GM12875 (cell line): ENCODE results near the gene CRHR2.
A peak's percentile ranks its signal among the peaks of the same experiment; 100 is the strongest.

Source experiments
- H3K4me3 ChIP-seq: one replicate; pipeline ENCODE4 v1.5.1; 2011; ENCODE audit warnings: low read depth, low read length, control low read depth
- TF ChIP-seq, protein P1 (sequence below): IDR thresholded peaks from 2 replicates; pipeline ENCODE4 v1.5.1; 2011; ENCODE audit warnings: low read depth, mild to moderate bottlenecking, control low read depth, inconsistent platforms, low read length, moderate library complexity, borderline replicate concordance; ENCODE audit not compliant: insufficient read depth

CRHR2 gene

DNA sequence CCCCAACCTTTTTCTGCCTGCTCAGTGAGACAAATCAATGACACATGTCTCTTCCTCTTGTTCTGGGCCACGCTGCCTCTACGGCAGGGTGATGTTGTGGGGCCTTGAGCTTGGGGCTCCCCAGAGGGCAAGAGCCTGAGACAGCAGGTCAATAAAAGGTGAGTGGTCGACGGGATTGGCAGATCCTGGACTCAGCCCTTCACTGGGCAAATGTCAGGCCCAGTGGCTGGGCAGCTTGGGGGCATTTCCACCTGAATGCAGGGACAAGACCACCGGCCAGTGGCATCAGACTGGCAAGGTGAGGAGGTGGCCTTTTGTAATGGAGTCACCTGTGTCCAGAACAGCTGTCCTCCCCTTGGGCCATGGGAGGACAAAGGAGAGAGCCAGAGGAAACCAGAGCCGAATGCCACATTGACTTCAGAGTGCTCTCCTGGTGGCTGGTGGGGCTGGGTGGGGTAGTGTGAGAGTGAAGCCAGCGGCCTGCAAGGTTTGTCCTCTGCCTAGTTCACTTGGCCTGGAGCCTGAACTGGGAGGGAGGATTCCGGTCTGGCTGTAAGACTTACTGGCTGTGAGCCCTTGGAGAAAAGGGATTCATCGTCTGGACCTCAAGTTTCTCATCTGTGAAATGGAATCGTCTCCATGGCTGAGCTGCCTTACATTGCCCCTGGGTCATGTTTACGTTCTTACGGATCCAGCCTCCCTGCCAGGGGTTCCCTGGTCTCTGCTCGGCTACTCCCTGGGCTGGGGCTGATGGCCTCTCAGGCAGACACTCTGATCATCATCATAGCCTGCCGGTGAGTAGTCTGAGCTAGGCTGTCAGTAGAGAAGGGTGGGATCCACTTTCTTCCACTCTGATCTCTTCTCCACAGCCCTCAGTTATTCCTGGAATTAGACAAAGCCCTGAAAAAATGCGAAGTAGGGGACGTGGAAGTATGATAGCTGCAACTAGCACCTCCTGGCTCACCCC lies 25.4 kb upstream of the CRHR2 start:
- no peak overlapping the region for H3K4me3 ChIP-seq
- TF ChIP-seq, protein P1, sequence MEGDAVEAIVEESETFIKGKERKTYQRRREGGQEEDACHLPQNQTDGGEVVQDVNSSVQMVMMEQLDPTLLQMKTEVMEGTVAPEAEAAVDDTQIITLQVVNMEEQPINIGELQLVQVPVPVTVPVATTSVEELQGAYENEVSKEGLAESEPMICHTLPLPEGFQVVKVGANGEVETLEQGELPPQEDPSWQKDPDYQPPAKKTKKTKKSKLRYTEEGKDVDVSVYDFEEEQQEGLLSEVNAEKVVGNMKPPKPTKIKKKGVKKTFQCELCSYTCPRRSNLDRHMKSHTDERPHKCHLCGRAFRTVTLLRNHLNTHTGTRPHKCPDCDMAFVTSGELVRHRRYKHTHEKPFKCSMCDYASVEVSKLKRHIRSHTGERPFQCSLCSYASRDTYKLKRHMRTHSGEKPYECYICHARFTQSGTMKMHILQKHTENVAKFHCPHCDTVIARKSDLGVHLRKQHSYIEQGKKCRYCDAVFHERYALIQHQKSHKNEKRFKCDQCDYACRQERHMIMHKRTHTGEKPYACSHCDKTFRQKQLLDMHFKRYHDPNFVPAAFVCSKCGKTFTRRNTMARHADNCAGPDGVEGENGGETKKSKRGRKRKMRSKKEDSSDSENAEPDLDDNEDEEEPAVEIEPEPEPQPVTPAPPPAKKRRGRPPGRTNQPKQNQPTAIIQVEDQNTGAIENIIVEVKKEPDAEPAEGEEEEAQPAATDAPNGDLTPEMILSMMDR, result no peak

DNA sequence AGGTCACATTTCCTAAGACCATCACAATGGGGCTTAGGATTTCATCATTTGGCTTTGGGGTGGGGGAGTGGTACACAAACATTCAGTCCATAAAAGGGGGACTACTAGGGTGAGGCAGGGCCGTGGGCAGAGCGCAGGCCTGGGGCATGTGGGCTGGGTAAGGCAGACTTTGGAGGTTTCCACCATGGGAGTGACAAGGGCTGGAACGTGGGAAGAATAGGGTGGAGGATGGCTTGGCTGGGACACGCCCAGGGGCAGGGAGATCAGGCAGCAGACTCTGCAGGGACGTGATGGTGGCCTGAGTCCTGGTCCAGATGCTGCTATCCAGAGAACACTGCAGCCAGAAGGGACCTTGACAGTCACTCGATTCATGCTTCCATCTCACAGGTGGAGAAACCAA lies 24.7 kb upstream of the CRHR2 start:
- H3K4me3 ChIP-seq, result no peak overlapping the region
- TF ChIP-seq, protein P1, result no peak

DNA sequence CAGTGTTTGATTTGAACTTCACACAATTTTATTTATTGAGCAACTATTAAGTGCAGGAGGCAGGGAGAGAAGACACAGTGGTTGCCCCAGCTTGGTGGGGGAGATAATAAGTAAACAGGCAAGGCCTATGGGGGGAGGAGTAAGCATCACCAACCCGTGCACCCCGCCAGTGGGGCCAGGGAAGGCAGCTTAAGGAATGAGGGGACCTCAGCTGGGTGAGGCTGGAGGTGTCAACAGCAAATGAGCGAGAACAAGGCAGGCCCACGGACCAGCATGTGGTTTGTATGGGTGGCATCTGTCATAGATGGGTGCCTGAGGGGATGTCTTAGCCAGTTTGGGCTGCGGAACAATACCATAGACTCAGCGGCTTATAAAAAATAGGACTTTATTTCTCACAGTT lies 24.1 kb upstream of the CRHR2 start:
- H3K4me3 ChIP-seq, result no peak overlapping the region
- TF ChIP-seq, protein P1, result no peak

DNA sequence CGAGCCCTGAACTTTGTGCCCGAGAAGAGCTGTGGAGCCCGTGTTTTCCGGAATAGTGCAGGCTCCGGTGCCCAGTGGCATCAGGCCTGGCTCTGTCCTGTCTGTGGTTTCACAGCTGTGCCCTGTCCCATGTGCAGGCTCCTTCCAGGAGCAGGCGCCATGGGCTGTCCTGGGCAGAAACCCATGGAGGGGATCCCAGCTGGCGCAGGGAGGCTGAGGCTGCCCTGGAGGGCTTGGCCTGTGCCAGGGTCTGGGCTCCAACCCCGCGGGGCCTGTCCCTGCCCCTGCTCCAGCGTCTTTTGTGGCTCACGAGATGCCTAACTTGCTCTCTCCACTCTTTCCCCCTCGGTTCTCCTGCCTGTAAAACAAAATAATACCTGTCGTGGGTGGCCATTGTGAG lies 23.3 kb upstream of the CRHR2 start:
- TF ChIP-seq, protein P1, result no peak

DNA sequence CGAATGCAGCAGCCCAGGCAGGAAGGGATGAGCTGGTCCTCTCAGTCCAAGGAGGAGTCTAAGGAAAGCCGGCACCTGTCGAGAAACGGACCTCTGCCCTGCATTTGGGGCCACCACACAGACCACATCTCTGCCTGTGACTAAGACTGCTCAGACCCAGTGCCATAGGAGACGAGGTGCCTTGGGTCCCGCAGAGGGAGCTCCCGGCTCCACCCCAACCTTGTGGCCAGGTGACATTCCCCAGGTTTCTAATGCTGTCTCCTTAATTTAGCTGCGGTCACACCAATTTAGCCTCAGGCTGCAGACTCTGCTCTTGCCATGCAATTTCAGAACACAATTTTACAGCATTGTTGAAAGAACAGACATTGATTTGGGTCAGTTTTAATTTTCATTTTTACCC lies 22.8 kb upstream of the CRHR2 start:
- H3K4me3 ChIP-seq, result no peak overlapping the region
- TF ChIP-seq, protein P1, result no peak

More for the DNA sequence above, 23.3 kb upstream of the CRHR2 start:
- H3K4me3 ChIP-seq, result no peak overlapping the region

DNA sequence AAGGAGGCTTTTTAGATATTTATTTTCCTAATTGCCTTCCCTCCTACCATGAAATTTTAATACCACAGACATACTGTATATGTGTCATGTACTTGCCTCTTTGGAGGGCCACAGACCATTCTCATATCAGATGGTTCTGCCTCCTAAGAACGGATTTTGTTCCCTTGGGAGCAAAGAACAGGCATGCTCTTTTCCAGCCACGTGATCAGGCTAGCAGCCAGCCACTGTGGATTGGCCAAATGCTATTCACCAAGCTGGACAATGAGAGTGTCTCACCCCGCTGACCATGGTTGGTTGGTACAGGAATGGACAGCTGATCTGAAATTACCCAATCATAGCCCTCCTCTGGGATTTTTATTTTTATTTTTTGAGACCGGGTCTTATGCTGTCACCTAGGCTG lies 21.5 kb upstream of the CRHR2 start:
- no peak overlapping the region for H3K4me3 ChIP-seq
- TF ChIP-seq, protein P1, result no peak

DNA sequence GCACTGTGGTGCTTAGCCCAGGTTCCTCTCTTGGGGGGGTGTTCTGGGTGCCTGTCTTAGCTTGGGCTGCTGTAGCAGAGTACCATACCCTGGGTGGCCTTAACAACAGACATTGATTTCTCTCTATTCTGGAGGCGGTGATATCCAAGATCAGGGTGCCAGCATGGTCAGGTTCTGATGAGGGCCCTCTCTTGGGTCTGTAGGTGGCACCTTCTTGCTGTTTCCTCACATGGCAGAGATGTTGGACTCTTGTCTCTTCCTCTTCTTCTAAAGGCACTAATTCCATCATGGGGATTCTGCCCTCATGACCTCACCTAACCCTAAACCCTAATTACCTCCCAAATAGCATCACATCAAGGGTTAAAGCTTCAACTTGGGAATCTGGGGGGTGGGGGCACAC lies 19.9 kb upstream of the CRHR2 start:
- TF ChIP-seq, protein P1, result 0 out of 2 replicates have a peak, but pooled peaks have one; percentile 14
- H3K4me3 ChIP-seq, result no peak overlapping the region
